Keratinocyte (primary cell): ENCODE measurements around the gene UQCRHL. TPM values are rescaled to one million over a fixed set of nuclear protein-coding genes. Genes with fewer than 3 reads are reported as not detected.

ENCODE experiments used
- DNase-seq: peaks from one replicate; pipeline ENCODE4 v3.0.0-alpha.2; 2011; ENCODE audit warnings: low read depth, missing footprints, low spot score
- FAIRE-seq: peaks from 2 replicates; lab custom pipeline; 2011; peaks lifted over from hg19 to GRCh38; lab: Jason Lieb, UNC
- H2AFZ ChIP-seq: 2 replicates; pipeline ENCODE4 v1.6.0; 2012; ENCODE audit warnings: low read length, control low read depth, inconsistent platforms; ENCODE audit not compliant: control insufficient read depth
- H3K27ac ChIP-seq: 2 replicates; pipeline ENCODE4 v1.5.1; 2011; ENCODE audit warnings: low read length; ENCODE audit not compliant: control insufficient read depth, insufficient read depth
- H3K27me3 ChIP-seq: 3 replicates; pipeline ENCODE4 v1.6.0; 2011; ENCODE audit warnings: low read length; ENCODE audit not compliant: control insufficient read depth, insufficient read depth; ENCODE audit errors: extremely low read depth
- H3K36me3 ChIP-seq, 2 experiments: 2 replicates in 1 of 2; 3 replicates in 1 of 2; pipeline ENCODE4 v1.5.1; 2011; ENCODE audit warnings: low read length in 2 of 2, mild to moderate bottlenecking in 1 of 2; ENCODE audit not compliant: control insufficient read depth in 2 of 2, insufficient read depth in 2 of 2; ENCODE audit errors: extremely low read depth in 1 of 2
- H3K4me1 ChIP-seq: 3 replicates; pipeline ENCODE4 v1.5.1; 2011; ENCODE audit warnings: low read length; ENCODE audit not compliant: control insufficient read depth, insufficient read depth; ENCODE audit errors: extremely low read depth
- H3K4me2 ChIP-seq: 3 replicates; pipeline ENCODE4 v1.6.0; 2011; ENCODE audit warnings: low read depth, low read length; ENCODE audit not compliant: control insufficient read depth, insufficient read depth; ENCODE audit errors: extremely low read depth
- H3K4me3 ChIP-seq, 3 experiments: fragments of 200-600 bp in 1 of 3; sonication (generic) in 1 of 3; 2 replicates in 2 of 3; 3 replicates in 1 of 3; pipeline ENCODE4 v1.5.1; 2011 to 2016; ENCODE audit warnings: low read length in 3 of 3, mild to moderate bottlenecking in 3 of 3, control low read depth in 2 of 3, inconsistent platforms in 1 of 3, low read depth in 1 of 3, mixed read lengths in 1 of 3, mixed run types in 1 of 3, moderate library complexity in 1 of 3; ENCODE audit not compliant: control insufficient read depth in 2 of 3, insufficient read depth in 2 of 3; ENCODE audit errors: extremely low read depth in 1 of 3
- H3K79me2 ChIP-seq: 2 replicates; pipeline ENCODE4 v1.6.0; 2012; ENCODE audit warnings: low read length; ENCODE audit not compliant: control insufficient read depth, insufficient read depth
- H3K9ac ChIP-seq: 3 replicates; pipeline ENCODE4 v1.6.0; 2011; ENCODE audit warnings: low read length; ENCODE audit not compliant: control insufficient read depth, insufficient read depth; ENCODE audit errors: extremely low read depth
- H3K9me1 ChIP-seq: 3 replicates; pipeline ENCODE4 v1.6.0; 2011; ENCODE audit warnings: low read length; ENCODE audit not compliant: control insufficient read depth, insufficient read depth; ENCODE audit errors: extremely low read depth
- H3K9me3 ChIP-seq: 2 replicates; pipeline ENCODE4 v1.5.1; 2012; ENCODE audit warnings: low read depth, low read length; ENCODE audit not compliant: control insufficient read depth
- H4K20me1 ChIP-seq: 3 replicates; pipeline ENCODE4 v1.6.0; 2011; ENCODE audit warnings: low read length; ENCODE audit not compliant: control insufficient read depth, insufficient read depth; ENCODE audit errors: extremely low read depth
- EZH2 ChIP-seq: IDR thresholded peaks from one replicate; pipeline ENCODE4 v1.6.1; 2012; ENCODE audit warnings: inconsistent platforms, mild to moderate bottlenecking, low read length, moderate library complexity
- dilution Hi-C: fragments of 300-500 bp; cut with MboI; formaldehyde crosslinking; loops from one replicate; pipeline ENCODE4 v1.7.0; 2020; ENCODE audit warnings: low sequenced_read_pairs; ENCODE audit not compliant: extremely low pct_ligation_motif_present
- polyA plus RNA-seq, 5 experiments: library from polyadenylated mRNA; depleted of rRNA in 3 of 5; stranded (reverse) in 3 of 5; stranded (forward) in 1 of 5; unstranded in 1 of 5; fragments of >200 nt; gene quantifications; 1 replicate in 1 of 5; 2 replicates in 3 of 5; 3 replicates in 1 of 5; pipeline versions ENCODE4 v1.2.1 to v1.2.3, GENCODE V29; 2011 to 2012; ENCODE audit warnings: missing spikeins in 2 of 5, low read depth in 1 of 5, low replicate concordance in 1 of 5
- TF ChIP-seq, protein P1 (sequence below), 3 experiments: IDR thresholded peaks in 1 of 3; conservative IDR thresholded peaks in 1 of 3; optimal IDR thresholded peaks in 1 of 3; 2 replicates in 2 of 3; 3 replicates in 1 of 3; pipeline versions ENCODE3 to v1.5.1; 2011; ENCODE audit warnings: low read length in 3 of 3, mild to moderate bottlenecking in 3 of 3, moderate library complexity in 2 of 3, control low read depth in 1 of 3, inconsistent platforms in 1 of 3; ENCODE audit not compliant: insufficient read depth in 2 of 3; ENCODE audit errors: extremely low read depth in 1 of 3

UQCRHL gene
- polyA plus RNA-seq, 1 donor (not counting 4 experiments of a cell fraction or from before 2014, with no cell fraction given), result 14.0 TPM

GRCh38 chr1:15770313-15770962, 37.0 kb downstream of the UQCRHL start:
- Histone ChIP-seq H3K27ac (no peak overlapping the region), H3K4me2 (no peak overlapping the region), H3K36me3 (peaks cover 41 to 58% of the 10 kb centered on the region in 2 experiments), H3K27me3 (no peaks in the 10 kb centered on the region), H4K20me1 (no peaks in the 10 kb centered on the region), H3K9me1 (no peaks in the 10 kb centered on the region), H3K9me3 (no peaks in the 10 kb centered on the region), H2AFZ (no peak overlapping the region), H3K4me3 (no peak overlapping the region), H3K4me1 (peaks cover 11% of the 10 kb centered on the region), H3K79me2 (peaks cover 38% of the 10 kb centered on the region), H3K9ac (no peak overlapping the region)
- dilution Hi-C loops, result no loop called here
- TF ChIP-seq EZH2, result no peak
- TF ChIP-seq, protein P1, sequence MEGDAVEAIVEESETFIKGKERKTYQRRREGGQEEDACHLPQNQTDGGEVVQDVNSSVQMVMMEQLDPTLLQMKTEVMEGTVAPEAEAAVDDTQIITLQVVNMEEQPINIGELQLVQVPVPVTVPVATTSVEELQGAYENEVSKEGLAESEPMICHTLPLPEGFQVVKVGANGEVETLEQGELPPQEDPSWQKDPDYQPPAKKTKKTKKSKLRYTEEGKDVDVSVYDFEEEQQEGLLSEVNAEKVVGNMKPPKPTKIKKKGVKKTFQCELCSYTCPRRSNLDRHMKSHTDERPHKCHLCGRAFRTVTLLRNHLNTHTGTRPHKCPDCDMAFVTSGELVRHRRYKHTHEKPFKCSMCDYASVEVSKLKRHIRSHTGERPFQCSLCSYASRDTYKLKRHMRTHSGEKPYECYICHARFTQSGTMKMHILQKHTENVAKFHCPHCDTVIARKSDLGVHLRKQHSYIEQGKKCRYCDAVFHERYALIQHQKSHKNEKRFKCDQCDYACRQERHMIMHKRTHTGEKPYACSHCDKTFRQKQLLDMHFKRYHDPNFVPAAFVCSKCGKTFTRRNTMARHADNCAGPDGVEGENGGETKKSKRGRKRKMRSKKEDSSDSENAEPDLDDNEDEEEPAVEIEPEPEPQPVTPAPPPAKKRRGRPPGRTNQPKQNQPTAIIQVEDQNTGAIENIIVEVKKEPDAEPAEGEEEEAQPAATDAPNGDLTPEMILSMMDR (optimal IDR thresholded peaks at IDR 0.05 in 1 of 3, IDR thresholded peaks at IDR 0.05 in 1 of 3, conservative IDR thresholded peaks at IDR 0.05 in 1 of 3; ENCODE audit: extremely low read depth in 1 of 3, insufficient read depth in 2 of 3, low read length in 3 of 3), result no peak
- FAIRE-seq, result no peak
- DNase-seq, result no peak

- Histone ChIP-seq H3K4me1 (peaks cover 29% of the 10 kb centered on the region), H3K27me3 (no peaks in the 10 kb centered on the region), H3K79me2 (peaks cover 47% of the 10 kb centered on the region), H3K4me3 (no peak overlapping the region), H3K9me3 (no peaks in the 10 kb centered on the region), H2AFZ (no peak overlapping the region), H3K9me1 (no peaks in the 10 kb centered on the region), H3K4me2 (no peak overlapping the region), H3K36me3 (peaks cover 36 to 52% of the 10 kb centered on the region in 2 experiments), H3K27ac (no peak overlapping the region), H3K9ac (no peak overlapping the region), H4K20me1 (no peaks in the 10 kb centered on the region)
- no peak for TF ChIP-seq EZH2
- TF ChIP-seq, protein P1 (optimal IDR thresholded peaks at IDR 0.05 in 1 of 3, IDR thresholded peaks at IDR 0.05 in 1 of 3, conservative IDR thresholded peaks at IDR 0.05 in 1 of 3; ENCODE audit: extremely low read depth in 1 of 3, insufficient read depth in 2 of 3, low read length in 3 of 3), result no peak
- no peak for DNase-seq
- no peak for FAIRE-seq
- dilution Hi-C loops, result no loop called here
These were observed 39.1 kb downstream of the UQCRHL start for GRCh38 chr1:15768388-15768787.
